AML-193 (cell line): ENCODE measurements around the gene CDH16.
"Not testable (repeated sequence)": the region's sequence is repeated elsewhere in the genome, so short reads cannot be mapped to it uniquely, and the experiment has no call there.

Experiments
- DNase-seq, 2 experiments: peaks; one replicate each; lab custom pipeline; 2025; lab: John Stamatoyannopoulos, UW

CDH16 gene

GRCh38 chr16:66871363-66871762 is 47.3 kb downstream of the CDH16 start:
- DNase-seq, result not testable (repeated sequence)

DNA sequence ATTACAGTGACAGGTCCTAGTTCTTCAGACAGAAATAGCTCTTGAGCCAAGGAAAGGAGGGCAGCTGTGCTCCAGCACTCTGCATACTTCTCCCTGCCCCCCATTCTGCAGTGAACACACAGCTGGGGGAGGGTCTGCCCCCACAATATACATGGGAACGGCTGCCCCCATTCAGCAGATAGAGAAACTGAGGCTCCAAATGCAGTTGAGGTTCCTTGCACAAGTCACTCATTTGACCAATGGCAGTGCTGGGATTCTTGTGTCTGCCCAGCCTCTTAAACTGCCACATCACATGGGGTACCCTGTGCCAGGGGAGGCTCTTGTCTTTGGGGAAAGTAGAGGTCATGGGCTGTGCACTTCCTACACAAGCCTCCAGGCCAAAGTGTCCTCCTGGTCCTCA is 49.3 kb downstream of the CDH16 start:
- no peak for DNase-seq

DNA sequence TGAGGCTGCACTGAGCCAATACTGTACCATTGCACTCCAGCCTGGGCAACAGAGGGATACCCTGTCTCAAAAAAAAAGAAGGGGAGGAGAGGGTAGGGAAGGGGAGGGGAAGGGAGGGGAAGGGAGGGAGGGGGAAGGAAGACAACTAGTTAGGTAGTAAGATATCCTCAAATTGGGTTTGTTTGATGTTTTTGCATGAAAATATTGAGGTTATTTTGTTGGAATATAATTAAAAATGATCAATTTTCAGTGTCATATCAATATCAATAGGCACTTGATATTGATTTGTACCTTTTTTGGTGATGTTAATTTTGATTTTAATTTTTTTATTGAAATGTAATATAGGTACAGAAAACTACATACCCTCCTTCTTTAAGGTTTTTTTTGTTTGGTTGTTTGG is 55.0 kb downstream of the CDH16 start:
- no peak for DNase-seq

GRCh38 chr16:66862023-66862520 is 56.6 kb downstream of the CDH16 start:
- no peak for DNase-seq

GRCh38 chr16:66859397-66860068 is 59.2 kb downstream of the CDH16 start:
- no peak for DNase-seq

- no peak for DNase-seq
Observed at GRCh38 chr16:66858740-66859396, 59.8 kb downstream of the CDH16 start.
